Measurements from ENCODE around the gene FAM200B. TPM values are rescaled to one million over a fixed set of nuclear protein-coding genes. Genes with fewer than 3 reads are reported as not detected.

The FAM200B gene
- 22.7 and 31.8 TPM in 2 replicates for total RNA-seq

DNA sequence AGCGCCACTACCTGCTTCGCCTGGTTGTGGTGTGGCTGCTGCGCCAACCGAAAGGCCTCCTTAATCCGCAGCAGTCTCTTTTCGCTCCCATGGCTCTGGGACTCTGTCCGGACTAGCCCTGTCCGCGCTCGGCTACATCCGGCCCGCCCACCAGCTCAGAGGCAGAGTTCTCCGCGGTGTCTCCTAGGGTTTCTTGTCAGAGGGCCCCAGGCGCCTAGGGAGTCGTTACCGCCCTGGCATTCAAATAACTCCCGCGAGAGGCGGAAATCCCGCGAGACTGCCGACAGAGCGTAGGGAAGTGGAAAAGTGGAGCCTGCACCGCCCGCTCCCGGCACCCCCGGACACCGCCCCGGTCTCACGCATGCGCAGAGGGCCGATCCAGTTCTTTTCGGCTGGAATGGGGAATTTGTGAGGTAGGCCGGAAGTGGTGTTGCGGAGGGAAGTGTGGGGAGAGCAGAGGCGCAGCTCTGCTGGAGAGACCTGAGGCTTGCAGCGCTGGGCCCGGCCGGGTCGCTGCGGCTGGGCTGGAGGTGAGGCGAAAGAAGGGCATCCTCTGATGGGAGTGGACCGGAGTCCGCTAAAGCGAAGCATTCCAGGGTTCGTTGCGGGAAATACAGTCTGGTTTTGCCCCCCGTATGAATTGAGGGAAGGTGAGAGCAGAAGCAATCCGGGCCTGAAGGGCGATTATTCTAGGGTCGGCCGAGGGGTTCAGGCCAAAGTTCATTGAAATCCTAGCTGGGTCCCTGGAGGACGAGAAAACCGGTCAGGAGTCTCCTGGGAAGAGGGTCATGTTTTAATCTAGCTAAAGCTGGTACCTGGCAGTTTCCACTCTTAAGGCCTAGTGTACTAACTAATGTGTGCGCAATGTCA, at the start of gene FAM200B:
Gene FAM200B, plus strand, starts transcription at position 456 of the 870 bp plus-strand sequence. CDS start 5,151 bp downstream, outside the sequence.
- Histone ChIP-seq H3K27me3 (ENCODE audit: insufficient read depth, low read length) (no peaks in the 10 kb centered on the region), H3K4me2 (ENCODE audit: insufficient read depth, low read length) (peak within 1 kb of the TSS; percentile 85), H3K4me1 (ENCODE audit: insufficient read depth, low read length) (peaks cover 29% of the 10 kb centered on the region), H3K79me2 (ENCODE audit: insufficient read depth, low read length) (peaks cover 89% of the 10 kb centered on the region), H3K9me3 (ENCODE audit: low read depth, low read length) (no peaks in the 10 kb centered on the region), H3K4me3 (ENCODE audit: insufficient read depth, low read length) (peak within 1 kb of the TSS; percentile 93), H2AFZ (ENCODE audit: low read length) (peak within 1 kb of the TSS; percentile 92), H3K27ac (ENCODE audit: low read depth, low read length) (peak within 1 kb of the TSS; percentile 99), H3K36me3 (ENCODE audit: insufficient read depth, low read length) (peaks cover 22% of the 10 kb centered on the region), H4K20me1 (ENCODE audit: insufficient read depth, low read length) (no peaks in the 10 kb centered on the region)
- TF ChIP-seq CTCF (IDR thresholded peaks at IDR 0.05; ENCODE audit: extremely low read depth, low read depth, low read length): no peak
- DNase-seq (ENCODE audit: insufficient read length, low spot score, missing footprints): peak; percentile 96

DNA sequence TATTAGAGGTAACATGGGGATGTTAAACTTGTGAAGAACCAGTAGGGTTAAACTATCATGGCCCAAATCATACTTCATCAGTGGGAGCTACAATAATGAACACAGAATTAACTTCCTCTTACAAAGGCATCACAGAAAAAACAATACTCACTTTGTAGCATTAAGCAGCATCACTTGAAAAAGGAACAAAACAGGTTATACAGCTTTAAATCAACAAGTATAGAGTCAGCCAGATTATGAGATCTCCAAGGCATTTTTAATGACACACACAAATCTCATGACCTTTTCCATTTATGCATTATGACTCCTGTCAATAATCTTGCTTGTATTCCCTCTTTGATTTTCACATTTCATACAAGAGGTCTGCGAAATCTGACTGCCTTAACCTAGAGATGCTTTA, 44.8 kb upstream of the FAM200B start:
- no peak overlapping the region for H3K4me2 ChIP-seq (ENCODE audit: insufficient read depth, low read length)
- H3K27ac ChIP-seq (ENCODE audit: low read depth, low read length): no peak overlapping the region
- no peak for TF ChIP-seq CTCF (IDR thresholded peaks at IDR 0.05; ENCODE audit: extremely low read depth, low read depth, low read length)
- H3K4me1 ChIP-seq (ENCODE audit: insufficient read depth, low read length): no peaks in the 10 kb centered on the region
- peaks cover 65% of the 10 kb centered on the region for H3K36me3 ChIP-seq (ENCODE audit: insufficient read depth, low read length)
- no peak overlapping the region for H3K4me3 ChIP-seq (ENCODE audit: insufficient read depth, low read length)
- no peak overlapping the region for H2AFZ ChIP-seq (ENCODE audit: low read length)
- DNase-seq (ENCODE audit: insufficient read length, low spot score, missing footprints): no peak
- no peaks in the 10 kb centered on the region for H3K27me3 ChIP-seq (ENCODE audit: insufficient read depth, low read length)
- H4K20me1 ChIP-seq (ENCODE audit: insufficient read depth, low read length): peaks cover 5% of the 10 kb centered on the region
- H3K79me2 ChIP-seq (ENCODE audit: insufficient read depth, low read length): peaks cover 48% of the 10 kb centered on the region
- no peaks in the 10 kb centered on the region for H3K9me3 ChIP-seq (ENCODE audit: low read depth, low read length)

DNA sequence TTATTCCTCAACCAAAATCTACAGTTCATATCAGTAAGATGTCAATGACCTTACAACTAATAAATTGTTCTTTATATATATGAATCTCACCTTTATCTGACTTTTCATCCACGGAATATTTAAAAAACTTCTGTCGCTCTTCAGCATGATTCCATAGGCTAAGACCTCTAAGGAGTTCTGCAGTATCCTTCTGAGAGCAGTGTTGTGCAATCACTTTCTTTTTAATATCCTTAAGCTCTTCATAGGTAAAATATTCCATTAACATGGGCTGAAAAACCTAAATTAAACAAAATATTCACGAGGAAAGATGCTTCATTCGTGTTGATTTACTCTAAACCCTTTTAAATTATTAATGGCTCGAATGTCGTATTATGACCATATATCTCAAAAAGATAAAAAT, 43.2 kb upstream of the FAM200B start:
- peaks cover 65% of the 10 kb centered on the region for H3K36me3 ChIP-seq (ENCODE audit: insufficient read depth, low read length)

More for the DNA sequence above, 43.2 kb upstream of the FAM200B start:
- H3K79me2 ChIP-seq (ENCODE audit: insufficient read depth, low read length): peaks cover 60% of the 10 kb centered on the region
- H4K20me1 ChIP-seq (ENCODE audit: insufficient read depth, low read length): peaks cover 14% of the 10 kb centered on the region
- H3K4me2 ChIP-seq (ENCODE audit: insufficient read depth, low read length): no peak overlapping the region
- DNase-seq (ENCODE audit: insufficient read length, low spot score, missing footprints): no peak
- H3K27ac ChIP-seq (ENCODE audit: low read depth, low read length): no peak overlapping the region
- no peaks in the 10 kb centered on the region for H3K27me3 ChIP-seq (ENCODE audit: insufficient read depth, low read length)
- TF ChIP-seq CTCF (IDR thresholded peaks at IDR 0.05; ENCODE audit: extremely low read depth, low read depth, low read length): no peak
- H3K4me1 ChIP-seq (ENCODE audit: insufficient read depth, low read length): no peaks in the 10 kb centered on the region
- H2AFZ ChIP-seq (ENCODE audit: low read length): no peak overlapping the region
- H3K9me3 ChIP-seq (ENCODE audit: low read depth, low read length): no peaks in the 10 kb centered on the region
- no peak overlapping the region for H3K4me3 ChIP-seq (ENCODE audit: insufficient read depth, low read length)

All from osteoblast (primary cell).